Erythroblast (primary cell): ENCODE measurements around the gene RAD54L.

ENCODE experiments used
- GATA1 ChIP-seq: IDR thresholded peaks from 2 replicates; pipeline ENCODE4 v1.6.1; 2011; ENCODE audit warnings: low read depth, mild to moderate bottlenecking, control low read depth, low read length, moderate library complexity
- POLR2A ChIP-seq: IDR thresholded peaks from 2 replicates; pipeline ENCODE4 v1.6.1; 2011; ENCODE audit warnings: mild to moderate bottlenecking, low read length

DNA sequence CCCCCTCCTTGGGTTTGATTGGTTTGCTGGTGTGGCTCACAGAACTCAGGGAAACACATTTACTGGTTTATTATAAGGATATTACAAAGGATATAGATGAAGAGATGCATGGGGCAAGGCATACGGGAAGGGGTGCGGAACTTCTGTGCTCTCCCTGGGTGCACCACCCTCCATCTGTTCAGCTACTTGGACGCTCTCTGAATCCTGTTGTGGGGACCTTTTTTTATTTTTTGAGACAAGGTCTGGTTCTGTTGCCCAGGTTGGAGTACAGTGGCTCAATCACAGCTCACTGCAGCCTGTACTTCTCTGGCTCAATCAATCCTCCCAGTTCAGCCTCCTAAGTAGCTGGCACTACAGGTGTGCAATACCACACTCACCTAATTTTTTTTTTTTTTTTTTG lies 37.0 kb upstream of the RAD54L start:
- TF ChIP-seq POLR2A (no peak), GATA1 (no peak)
